ENCODE data around the gene FHAD1. TPM values are rescaled to one million over a fixed set of nuclear protein-coding genes. Genes with fewer than 3 reads are reported as not detected.

FHAD1 gene
- total RNA-seq, 1 donor from 2014 or later = not detected

DNA sequence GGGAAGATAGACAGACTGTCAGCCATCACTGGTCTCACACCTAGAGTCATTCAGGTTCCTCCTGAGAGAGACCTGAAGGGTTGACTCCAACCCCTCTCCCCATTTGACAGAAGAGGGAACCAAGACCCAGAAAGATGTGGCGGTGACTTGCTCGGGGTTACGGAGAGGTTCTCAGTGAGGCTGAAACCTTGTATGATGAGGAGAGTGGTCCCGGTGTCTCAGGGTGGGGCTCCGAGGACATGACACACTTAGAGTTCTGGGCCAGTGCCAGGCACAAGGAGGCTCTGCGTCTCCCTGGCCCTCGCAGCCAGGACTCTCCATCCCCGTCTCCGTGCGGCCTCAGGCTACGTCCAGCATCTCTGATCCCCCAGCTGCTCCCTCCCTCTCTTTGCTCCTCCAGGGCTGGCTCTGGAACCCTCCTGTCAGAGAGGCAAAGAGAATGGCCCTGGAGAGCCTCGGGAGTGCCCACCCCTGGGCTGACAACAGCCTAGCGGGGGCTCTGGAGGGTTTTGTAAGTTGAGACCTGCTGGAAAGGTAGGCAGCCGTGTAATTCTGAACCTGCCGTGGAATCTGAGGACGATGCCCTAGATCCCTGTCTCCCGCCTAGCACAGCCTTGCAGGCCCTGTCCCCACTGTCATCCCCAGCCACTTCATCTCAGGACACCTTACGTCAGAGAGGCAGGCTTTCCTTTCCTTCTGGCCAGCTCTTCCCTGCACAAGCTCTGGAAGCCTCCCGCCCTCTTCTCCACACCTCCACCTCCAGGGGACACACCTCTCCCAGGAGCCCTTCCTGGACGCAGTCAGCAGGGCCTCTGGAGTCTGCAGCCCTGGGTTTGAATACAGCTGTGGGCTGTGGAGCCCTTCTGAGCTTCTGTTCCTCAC is 166.8 kb downstream of the FHAD1 start:
- Mint-ChIP-seq H3K4me1 (ENCODE audit: low read depth, unreplicated experiment) (peaks cover 4% of the 10 kb centered on the region), H3K9me3 (ENCODE audit: unreplicated experiment) (peaks cover 2% of the 10 kb centered on the region), H3K4me3 (ENCODE audit: unreplicated experiment) (no peak overlapping the region), H3K27me3 (ENCODE audit: unreplicated experiment) (peaks cover 17% of the 10 kb centered on the region), H3K36me3 (ENCODE audit: unreplicated experiment) (no peaks in the 10 kb centered on the region), H3K27ac (ENCODE audit: unreplicated experiment) (no peak overlapping the region)
- no peak for TF ChIP-seq CTCF (IDR thresholded peaks at IDR 0.05; ENCODE audit: partially characterized antibody, unreplicated experiment)
- DNase-seq = no peak

DNA sequence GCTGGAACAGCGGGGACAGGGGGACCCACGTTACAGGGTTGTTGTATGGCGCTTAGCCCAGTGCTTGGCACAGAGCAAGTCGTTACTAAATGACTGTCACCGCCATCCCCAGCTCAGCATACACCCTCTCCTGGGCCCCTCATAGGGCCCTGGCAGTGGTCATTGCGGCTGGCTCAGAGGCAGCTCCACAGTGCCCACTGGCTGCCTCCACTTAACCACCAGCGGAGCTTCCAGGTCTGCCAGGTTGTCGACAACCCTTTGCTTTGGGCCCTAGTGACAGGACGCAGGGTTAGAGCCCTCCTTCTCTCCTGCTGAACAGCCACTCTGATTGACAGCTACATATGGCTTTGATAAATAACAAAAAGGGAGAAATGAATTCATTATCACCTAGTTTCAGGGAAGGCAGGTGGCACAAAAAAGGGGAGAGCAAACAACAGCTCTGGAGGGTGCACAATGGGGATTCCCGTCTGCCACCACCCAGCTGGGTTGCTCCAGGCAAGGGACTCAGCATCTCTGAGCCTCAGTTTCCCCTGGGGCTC is 167.5 kb downstream of the FHAD1 start:
- H3K36me3 Mint-ChIP-seq (ENCODE audit: unreplicated experiment) = no peaks in the 10 kb centered on the region
- TF ChIP-seq CTCF (IDR thresholded peaks at IDR 0.05; ENCODE audit: partially characterized antibody, unreplicated experiment) = no peak
- H3K4me3 Mint-ChIP-seq (ENCODE audit: unreplicated experiment) = no peak overlapping the region
- no peak for DNase-seq
- H3K27me3 Mint-ChIP-seq (ENCODE audit: unreplicated experiment) = peaks cover 14% of the 10 kb centered on the region
- no peak overlapping the region for H3K27ac Mint-ChIP-seq (ENCODE audit: unreplicated experiment)
- no peaks in the 10 kb centered on the region for H3K4me1 Mint-ChIP-seq (ENCODE audit: low read depth, unreplicated experiment)
- peaks cover 2% of the 10 kb centered on the region for H3K9me3 Mint-ChIP-seq (ENCODE audit: unreplicated experiment)

DNA sequence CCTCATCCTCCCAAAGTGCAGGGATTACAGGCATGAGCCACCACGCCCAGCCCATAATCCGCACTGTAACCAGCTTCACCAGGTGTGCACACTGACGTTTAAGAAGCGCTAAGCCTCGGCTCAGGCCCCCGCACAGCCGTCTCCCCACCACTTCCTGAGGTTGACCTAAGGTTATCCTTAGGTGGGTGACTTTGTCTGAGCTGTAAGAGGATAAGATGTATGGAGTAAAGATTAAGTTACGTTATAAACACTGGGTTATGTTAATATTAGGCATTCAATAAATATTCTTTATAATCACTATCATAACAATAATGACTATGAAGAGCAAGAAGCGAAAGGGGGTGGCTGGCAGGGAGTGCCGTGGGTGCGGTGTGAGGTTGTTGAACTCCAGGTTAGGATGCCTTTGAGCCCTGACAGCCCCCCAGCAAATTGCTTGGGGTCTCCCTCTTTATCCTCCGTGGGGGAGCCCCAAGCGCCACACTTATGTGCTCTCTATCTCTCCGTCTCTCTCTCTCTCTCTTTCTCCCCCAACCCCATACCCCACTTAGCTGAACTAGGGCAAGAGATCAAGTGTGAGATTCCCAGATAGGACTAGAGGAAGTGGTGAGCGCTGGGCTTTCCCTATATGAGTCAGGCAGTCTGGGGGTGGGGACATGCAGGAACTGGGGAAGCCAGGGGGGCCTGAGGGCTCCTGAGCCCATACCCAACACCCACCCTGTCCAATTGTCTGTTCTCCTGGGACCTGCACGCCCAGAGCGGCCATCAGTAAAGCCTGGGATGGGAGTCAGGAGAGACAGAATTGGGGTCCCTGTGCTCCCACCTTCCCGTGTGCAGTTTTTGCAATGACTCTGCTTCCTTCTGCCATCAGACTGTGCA is 170.3 kb downstream of the FHAD1 start:
- Mint-ChIP-seq H3K27ac (ENCODE audit: unreplicated experiment) (no peak overlapping the region), H3K4me1 (ENCODE audit: low read depth, unreplicated experiment) (no peaks in the 10 kb centered on the region), H3K36me3 (ENCODE audit: unreplicated experiment) (no peaks in the 10 kb centered on the region), H3K4me3 (ENCODE audit: unreplicated experiment) (no peak overlapping the region), H3K27me3 (ENCODE audit: unreplicated experiment) (peaks cover 6% of the 10 kb centered on the region), H3K9me3 (ENCODE audit: unreplicated experiment) (peaks cover 4% of the 10 kb centered on the region)
- DNase-seq = no peak
- no peak for TF ChIP-seq CTCF (IDR thresholded peaks at IDR 0.05; ENCODE audit: partially characterized antibody, unreplicated experiment)

DNA sequence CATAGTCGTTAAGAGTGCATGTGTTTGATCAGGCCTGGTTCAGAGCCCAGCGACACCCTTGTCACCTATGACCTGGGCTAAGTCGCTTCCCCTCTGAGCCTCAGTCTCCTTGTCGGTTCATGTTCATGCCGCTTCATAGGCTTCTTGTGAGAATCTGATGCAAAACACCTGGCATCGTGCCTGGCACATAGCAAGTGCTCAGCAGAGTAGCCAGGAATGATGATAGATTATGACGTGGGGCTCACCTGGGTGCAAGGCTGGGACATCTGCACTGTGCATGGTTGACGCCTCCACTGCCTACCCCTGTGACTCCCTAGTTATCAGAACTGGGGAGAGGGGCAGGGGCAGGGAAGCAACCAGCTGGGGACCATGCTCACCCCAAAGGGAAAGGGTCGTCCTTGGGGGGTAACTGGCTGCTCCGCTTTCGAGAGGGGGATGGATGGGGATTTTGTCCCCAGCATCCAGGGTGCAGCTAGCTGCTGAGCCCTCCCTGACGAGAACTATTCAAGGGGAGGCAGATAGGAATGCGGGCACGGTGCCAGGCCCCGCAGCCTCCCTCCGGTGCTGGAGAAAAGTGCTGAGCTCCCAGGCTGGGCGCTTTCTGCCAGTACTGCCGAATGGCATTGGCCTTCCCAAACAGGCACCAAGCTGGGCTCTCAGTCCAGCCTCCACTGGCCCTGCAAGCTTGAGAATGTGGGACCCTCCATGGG is 171.9 kb downstream of the FHAD1 start:
- DNase-seq = no peak
- Mint-ChIP-seq H3K4me3 (ENCODE audit: unreplicated experiment) (no peak overlapping the region), H3K27ac (ENCODE audit: unreplicated experiment) (no peak overlapping the region), H3K36me3 (ENCODE audit: unreplicated experiment) (no peaks in the 10 kb centered on the region), H3K9me3 (ENCODE audit: unreplicated experiment) (peaks cover 4% of the 10 kb centered on the region), H3K27me3 (ENCODE audit: unreplicated experiment) (peaks cover 5% of the 10 kb centered on the region), H3K4me1 (ENCODE audit: low read depth, unreplicated experiment) (no peaks in the 10 kb centered on the region)
- TF ChIP-seq CTCF (IDR thresholded peaks at IDR 0.05; ENCODE audit: partially characterized antibody, unreplicated experiment) = no peak

Data from glutamatergic neuron (in vitro differentiated cells).